GM18505 (cell line): ENCODE measurements around the gene ALDH1A1.
"Not testable (repeated sequence)": the region's sequence is repeated elsewhere in the genome, so short reads cannot be mapped to it uniquely, and the experiment has no call there.

Experiments
- ATAC-seq: cut with Tn5 transposase; IDR thresholded peaks from one replicate; pipeline ENCODE4 v1.9.1; 2021; ENCODE audit not compliant: unreplicated experiment
- POLR2A ChIP-seq: IDR thresholded peaks from 4 replicates; pipeline ENCODE4 v1.6.1; 2011; ENCODE audit warnings: borderline replicate concordance; ENCODE audit not compliant: insufficient read depth, insufficient read length; ENCODE audit errors: extremely low read depth

ALDH1A1 gene

GRCh38 chr9:72874344-72874743 is 78.5 kb downstream of the ALDH1A1 start:
- no peak for ATAC-seq

GRCh38 chr9:72873456-72873855 is 79.4 kb downstream of the ALDH1A1 start:
- no peak for ATAC-seq
- TF ChIP-seq POLR2A = no peak

More at GRCh38 chr9:72874344-72874743, 78.5 kb downstream of the ALDH1A1 start:
- no peak for TF ChIP-seq POLR2A

- ATAC-seq = no peak
- TF ChIP-seq POLR2A = no peak
These were observed 80.1 kb downstream of the ALDH1A1 start for GRCh38 chr9:72872718-72873117.

GRCh38 chr9:72871685-72872084 is 81.2 kb downstream of the ALDH1A1 start:
- no peak for ATAC-seq
- no peak for TF ChIP-seq POLR2A

GRCh38 chr9:72864327-72864726 is 88.5 kb downstream of the ALDH1A1 start:
- ATAC-seq = no peak
- TF ChIP-seq POLR2A = no peak

- no peak for TF ChIP-seq POLR2A
- no peak for ATAC-seq
These were observed 89.3 kb downstream of the ALDH1A1 start for GRCh38 chr9:72863456-72864094.

- not testable (repeated sequence) for ATAC-seq
These were observed 90.1 kb downstream of the ALDH1A1 start for GRCh38 chr9:72862788-72863187.

GRCh38 chr9:72858089-72858912 is 94.6 kb downstream of the ALDH1A1 start:
- no peak for TF ChIP-seq POLR2A
- no peak for ATAC-seq

- ATAC-seq = no peak
- no peak for TF ChIP-seq POLR2A
These were observed 95.2 kb downstream of the ALDH1A1 start for GRCh38 chr9:72857624-72857996.

- no peak for TF ChIP-seq POLR2A
These were observed 95.8 kb downstream of the ALDH1A1 start for GRCh38 chr9:72856972-72857623.

GRCh38 chr9:72855890-72856523 is 96.8 kb downstream of the ALDH1A1 start:
- no peak for TF ChIP-seq POLR2A
- no peak for ATAC-seq

More at GRCh38 chr9:72856972-72857623, 95.8 kb downstream of the ALDH1A1 start:
- no peak for ATAC-seq

- no peak for TF ChIP-seq POLR2A
- ATAC-seq = no peak
These were observed 97.5 kb downstream of the ALDH1A1 start for GRCh38 chr9:72855321-72855720.
